Mucosa of stomach (tissue), 1 donor: ENCODE measurements around the gene CDK14.

ENCODE experiments used
- H3K27me3 ChIP-seq: one replicate; pipeline ENCODE4 v1.7.0; 2013; ENCODE audit warnings: mild to moderate bottlenecking, low read length; ENCODE audit not compliant: control insufficient read depth, insufficient read depth
- H3K36me3 ChIP-seq: one replicate; pipeline ENCODE4 v1.7.0; 2013; ENCODE audit warnings: low read length; ENCODE audit not compliant: control insufficient read depth, insufficient read depth
- H3K4me1 ChIP-seq: one replicate; pipeline ENCODE4 v1.7.0; 2013; ENCODE audit warnings: mild to moderate bottlenecking, low read length; ENCODE audit not compliant: control insufficient read depth, insufficient read depth
- H3K4me3 ChIP-seq: one replicate; pipeline ENCODE4 v1.7.0; 2013; ENCODE audit warnings: low read length
- H3K9ac ChIP-seq: one replicate; pipeline ENCODE4 v1.7.0; 2013; ENCODE audit warnings: mild to moderate bottlenecking, low read length, moderate library complexity
- H3K9me3 ChIP-seq: one replicate; pipeline ENCODE4 v1.7.0; 2013; ENCODE audit warnings: mild to moderate bottlenecking, low read length, moderate library complexity; ENCODE audit not compliant: control insufficient read depth
- donor health status: Pancreatic carcinoma.

The CDK14 gene

GRCh38 chr7:91062713-91063112, 466.6 kb downstream of the CDK14 start:
- H3K27me3 ChIP-seq = no peaks in the 10 kb centered on the region
- H3K9me3 ChIP-seq = no peaks in the 10 kb centered on the region
- H3K4me3 ChIP-seq = no peak overlapping the region
- H3K36me3 ChIP-seq = no peaks in the 10 kb centered on the region
- no peak overlapping the region for H3K9ac ChIP-seq
- no peaks in the 10 kb centered on the region for H3K4me1 ChIP-seq

- no peaks in the 10 kb centered on the region for H3K9me3 ChIP-seq
- H3K4me3 ChIP-seq = no peak overlapping the region
- H3K36me3 ChIP-seq = no peaks in the 10 kb centered on the region
- H3K9ac ChIP-seq = no peak overlapping the region
- no peaks in the 10 kb centered on the region for H3K4me1 ChIP-seq
- H3K27me3 ChIP-seq = no peaks in the 10 kb centered on the region
Measured at GRCh38 chr7:91064052-91064451, 467.9 kb downstream of the CDK14 start.

- Histone ChIP-seq H3K27me3 (no peaks in the 10 kb centered on the region), H3K9ac (no peak overlapping the region), H3K4me1 (no peaks in the 10 kb centered on the region), H3K4me3 (no peak overlapping the region), H3K36me3 (no peaks in the 10 kb centered on the region), H3K9me3 (no peaks in the 10 kb centered on the region)
Measured at GRCh38 chr7:91064938-91065337, 468.8 kb downstream of the CDK14 start.

GRCh38 chr7:91066627-91067026, 470.5 kb downstream of the CDK14 start:
- Histone ChIP-seq H3K9ac (no peak overlapping the region), H3K27me3 (no peaks in the 10 kb centered on the region), H3K4me3 (no peak overlapping the region), H3K9me3 (no peaks in the 10 kb centered on the region), H3K4me1 (no peaks in the 10 kb centered on the region), H3K36me3 (no peaks in the 10 kb centered on the region)

- no peak overlapping the region for H3K4me3 ChIP-seq
- no peak overlapping the region for H3K9ac ChIP-seq
- H3K4me1 ChIP-seq = no peaks in the 10 kb centered on the region
- no peaks in the 10 kb centered on the region for H3K9me3 ChIP-seq
- no peaks in the 10 kb centered on the region for H3K27me3 ChIP-seq
- no peaks in the 10 kb centered on the region for H3K36me3 ChIP-seq
Measured at GRCh38 chr7:91067242-91067641, 471.1 kb downstream of the CDK14 start.

GRCh38 chr7:91068136-91068795, 472.1 kb downstream of the CDK14 start:
- no peaks in the 10 kb centered on the region for H3K4me1 ChIP-seq
- no peaks in the 10 kb centered on the region for H3K9me3 ChIP-seq
- H3K4me3 ChIP-seq = no peak overlapping the region
- no peak overlapping the region for H3K9ac ChIP-seq
- no peaks in the 10 kb centered on the region for H3K36me3 ChIP-seq
- H3K27me3 ChIP-seq = no peaks in the 10 kb centered on the region

GRCh38 chr7:91069146-91069545, 473.0 kb downstream of the CDK14 start:
- Histone ChIP-seq H3K4me1 (no peaks in the 10 kb centered on the region), H3K4me3 (no peak overlapping the region), H3K9ac (no peak overlapping the region), H3K9me3 (no peaks in the 10 kb centered on the region), H3K36me3 (no peaks in the 10 kb centered on the region), H3K27me3 (no peaks in the 10 kb centered on the region)

GRCh38 chr7:91079487-91079886, 483.4 kb downstream of the CDK14 start:
- Histone ChIP-seq H3K9me3 (no peaks in the 10 kb centered on the region), H3K4me1 (no peaks in the 10 kb centered on the region), H3K36me3 (no peaks in the 10 kb centered on the region), H3K4me3 (no peak overlapping the region), H3K27me3 (no peaks in the 10 kb centered on the region), H3K9ac (no peak overlapping the region)

GRCh38 chr7:91080351-91080750, 484.2 kb downstream of the CDK14 start:
- Histone ChIP-seq H3K9ac (no peak overlapping the region), H3K27me3 (no peaks in the 10 kb centered on the region), H3K4me3 (no peak overlapping the region), H3K36me3 (no peaks in the 10 kb centered on the region), H3K9me3 (no peaks in the 10 kb centered on the region), H3K4me1 (no peaks in the 10 kb centered on the region)

GRCh38 chr7:91082038-91082437, 485.9 kb downstream of the CDK14 start:
- H3K9me3 ChIP-seq = no peaks in the 10 kb centered on the region
- no peak overlapping the region for H3K9ac ChIP-seq
- no peaks in the 10 kb centered on the region for H3K4me1 ChIP-seq
- H3K36me3 ChIP-seq = no peaks in the 10 kb centered on the region
- H3K27me3 ChIP-seq = no peaks in the 10 kb centered on the region
- H3K4me3 ChIP-seq = no peak overlapping the region

- no peaks in the 10 kb centered on the region for H3K9me3 ChIP-seq
- no peaks in the 10 kb centered on the region for H3K36me3 ChIP-seq
- H3K27me3 ChIP-seq = no peaks in the 10 kb centered on the region
- H3K4me3 ChIP-seq = no peak overlapping the region
- no peak overlapping the region for H3K9ac ChIP-seq
- no peaks in the 10 kb centered on the region for H3K4me1 ChIP-seq
Measured at GRCh38 chr7:91082852-91083495, 486.9 kb downstream of the CDK14 start.

- Histone ChIP-seq H3K4me3 (no peak overlapping the region), H3K36me3 (no peaks in the 10 kb centered on the region), H3K27me3 (no peaks in the 10 kb centered on the region), H3K9me3 (no peaks in the 10 kb centered on the region), H3K4me1 (no peaks in the 10 kb centered on the region), H3K9ac (no peak overlapping the region)
Measured at GRCh38 chr7:91083855-91084644, 487.9 kb downstream of the CDK14 start.
